K562 (cell line): ENCODE results near the gene CHRND. TPM values are rescaled to one million over a fixed set of nuclear protein-coding genes. Genes with fewer than 3 reads are reported as not detected.

Experiments
- ATAC-seq: fragments of 200-7000 bp; cut with Tn5 transposase; 3 replicates; pipeline ENCODE4 v1.9.1; 2020; ENCODE audit warnings: moderate library complexity
- BruUV-seq: library from RNA; stranded (reverse); fragments of 400-500 nt; replicated peaks from 2 replicates; lab custom pipeline; 2021; lab: Mats Ljungman, UMichigan
- CTCF ChIA-PET: fragments of 300-600 bp; formaldehyde crosslinking; extraction: SDS; loops from one replicate; lab custom pipeline; 2021; ENCODE audit warnings: low intra/inter-chr PET ratio; lab: Yijun Ruan, JAX
- POLR2A ChIA-PET: fragments of 300-600, 350-650 bp; sonication (Branson Sonifier 250); formaldehyde crosslinking; extraction: SDS; loops from one replicate; lab custom pipeline; 2021; ENCODE audit warnings: antibody characterized with exemption, inconsistent platforms; lab: Yijun Ruan, JAX
- DNase-seq, 4 experiments: peaks; one replicate each; pipeline versions ENCODE4 v3.0.0 to v3.0.0-alpha.2; 2011 to 2018; ENCODE audit warnings: low spot score in 3 of 4, mixed read lengths in 3 of 4; ENCODE audit errors: extremely low read depth in 1 of 4
- FAIRE-seq: peaks from 2 replicates; lab custom pipeline; 2011; peaks lifted over from hg19 to GRCh38; lab: Jason Lieb, UNC
- H2AFZ ChIP-seq: 2 replicates; pipeline ENCODE4 v1.6.0; 2011; ENCODE audit warnings: low read depth, low read length, control low read depth, inconsistent platforms
- H3K27ac ChIP-seq: fragments of 200-600 bp; 3 replicates; pipeline ENCODE4 v1.8.0; 2011; ENCODE audit warnings: low read depth, mild to moderate bottlenecking, control low read depth, inconsistent platforms, low read length, moderate library complexity, mixed read lengths; ENCODE audit errors: extremely low read depth
- H3K27me3 ChIP-seq, 2 experiments: fragments of 300-600 bp in 1 of 2; 2 replicates in 1 of 2; 3 replicates in 1 of 2; pipeline versions ENCODE4 v1.6.0 to v1.8.0; 2011; ENCODE audit warnings: inconsistent platforms in 2 of 2, low read length in 2 of 2, mild to moderate bottlenecking in 1 of 2, mixed read lengths in 1 of 2, moderate library complexity in 1 of 2; ENCODE audit not compliant: control insufficient read depth in 2 of 2, insufficient read depth in 2 of 2
- H3K36me3 ChIP-seq: fragments of 300-600 bp; 3 replicates; pipeline ENCODE4 v1.8.0; 2011; ENCODE audit warnings: mild to moderate bottlenecking, low read length, inconsistent platforms; ENCODE audit not compliant: control insufficient read depth, insufficient read depth
- H3K4me1 ChIP-seq, 2 experiments: fragments of 200-600 bp in 1 of 2; replicated peaks in 1 of 2; 2 replicates in 1 of 2; 3 replicates in 1 of 2; pipeline versions ENCODE4 v1.5.1 to v1.8.0; 2011; ENCODE audit warnings: inconsistent platforms in 2 of 2, low read length in 2 of 2, mild to moderate bottlenecking in 1 of 2, mixed read lengths in 1 of 2, moderate library complexity in 1 of 2; ENCODE audit not compliant: control insufficient read depth in 2 of 2, insufficient read depth in 2 of 2
- H3K4me2 ChIP-seq: 2 replicates; pipeline ENCODE4 v1.6.1; 2011; ENCODE audit warnings: low read length, control low read depth, inconsistent platforms, mixed read lengths; ENCODE audit not compliant: insufficient read depth
- H3K4me3 ChIP-seq: fragments of 200-600 bp; sonication (generic), shearing (Covaris generic); 2 replicates; pipeline ENCODE4 v1.5.1; 2016; ENCODE audit warnings: control low read depth, inconsistent platforms
- H3K79me2 ChIP-seq: fragments of 200-600 bp; 3 replicates; pipeline ENCODE4 v1.8.0; 2011; ENCODE audit warnings: low read length, inconsistent platforms; ENCODE audit not compliant: control insufficient read depth, insufficient read depth
- H3K9ac ChIP-seq, 2 experiments: 2 replicates each; pipeline versions ENCODE4 v1.6.0 to v1.6.1; 2011; ENCODE audit warnings: low read depth in 2 of 2, low read length in 2 of 2, control low read depth in 1 of 2, inconsistent platforms in 1 of 2, mild to moderate bottlenecking in 1 of 2, mixed read lengths in 1 of 2; ENCODE audit not compliant: insufficient read depth in 1 of 2
- H3K9me1 ChIP-seq: one replicate; pipeline ENCODE4 v1.6.0; 2011; ENCODE audit warnings: inconsistent platforms, mild to moderate bottlenecking, low read length, moderate library complexity; ENCODE audit not compliant: control insufficient read depth, insufficient read depth
- H3K9me3 ChIP-seq: replicated peaks from 2 replicates; pipeline ENCODE4 v1.5.1; 2011; ENCODE audit warnings: low read depth, low read length, inconsistent platforms; ENCODE audit not compliant: control insufficient read depth, insufficient read depth
- H4K20me1 ChIP-seq: replicated peaks from 2 replicates; pipeline ENCODE4 v1.6.1; 2011; ENCODE audit warnings: low read length, inconsistent platforms, mixed read lengths; ENCODE audit not compliant: control insufficient read depth, insufficient read depth
- CHD4 ChIP-seq: fragments of 200-600 bp; sonication (generic); IDR thresholded peaks from 3 replicates; pipeline ENCODE4 v1.6.1; 2012; ENCODE audit warnings: low read depth, mild to moderate bottlenecking, mixed read lengths, low read length, inconsistent platforms; ENCODE audit not compliant: insufficient read depth, insufficient replicate concordance, poor library complexity, severe bottlenecking
- CTBP1 ChIP-seq: fragments of 450-650 bp; IDR thresholded peaks from 2 replicates; pipeline ENCODE4 v1.6.1; 2016; ENCODE audit warnings: borderline replicate concordance
- CXXC5 ChIP-seq: fragments of 250-450 bp; sonication (Bioruptor Pico); IDR thresholded peaks from 2 replicates; pipeline ENCODE4 v1.8.0; 2022; ENCODE audit warnings: inconsistent platforms, mild to moderate bottlenecking, moderate library complexity
- MYC ChIP-seq, 2 experiments: fragments of 250-450 bp in 1 of 2; sonication (Bioruptor Pico) in 1 of 2; IDR thresholded peaks; 2 replicates each; pipeline versions ENCODE4 v1.5.1 to v1.6.1; 2012 to 2021; ENCODE audit warnings: low read depth in 2 of 2, borderline replicate concordance in 1 of 2, improper control_type of control experiment in 1 of 2, low read length in 1 of 2, mild to moderate bottlenecking in 1 of 2, moderate library complexity in 1 of 2
- POLR2G ChIP-seq: fragments of 200-400 bp; formaldehyde crosslinking; IDR thresholded peaks from 2 replicates; pipeline ENCODE4 v1.6.1; 2017; ENCODE audit warnings: low read depth, mild to moderate bottlenecking, antibody characterized with exemption, low read length, moderate library complexity
- RBFOX2 ChIP-seq: fragments of 200-400 bp; formaldehyde crosslinking; IDR thresholded peaks from 2 replicates; pipeline ENCODE4 v1.6.1; 2017; ENCODE audit warnings: low read depth, mild to moderate bottlenecking, low read length, moderate library complexity
- WGBS: fragments of 100-300 bp; shearing (Covaris generic); methylation state at CpG from one replicate; pipeline ENCODE4 v1.1.6; 2016; ENCODE audit warnings: low coverage, mixed read lengths; ENCODE audit not compliant: insufficient coverage; ENCODE audit errors: missing lambda C conversion rate; 5-methylcytosine and 5-hydroxymethylcytosine counted together
- in situ Hi-C: fragments of 300-500 bp; cut with MboI; formaldehyde crosslinking; loops from 4 replicates; pipeline ENCODE4 v1.15.0; 2018; ENCODE audit warnings: inconsistent platforms, mixed read lengths
- intact Hi-C: fragments of 100-400 bp; cut with micrococcal nuclease; formaldehyde crosslinking; loops from 2 replicates; pipeline ENCODE4 v1.14.2; 2022
- polyA plus RNA-seq, 8 experiments: library from polyadenylated mRNA; depleted of rRNA in 4 of 8; stranded (reverse) in 5 of 8; unstranded in 3 of 8; fragments of >200 nt; fragmentation: Nextera tagmentation in 2 of 8; fragmentation: Illumina TruSeq in 1 of 8; extraction: Ambion mirVana in 2 of 8; extraction: Trizol in 1 of 8; gene quantifications; 2 replicates each; pipeline versions ENCODE4 v1.2.1 to v1.2.3, GENCODE V29; 2011 to 2014; ENCODE audit warnings: inconsistent platforms in 1 of 8, missing spikeins in 1 of 8
- total RNA-seq, 7 experiments: library from RNA; depleted of rRNA in 6 of 7; stranded (reverse); fragments of >200 nt in 6 of 7; fragmentation: Illumina TruSeq in 2 of 7; extraction: Trizol in 2 of 7; gene quantifications; 2 replicates each; pipeline versions ENCODE4 v1.2.1 to v1.2.3, GENCODE V29; 2011 to 2021; ENCODE audit warnings: low replicate concordance in 1 of 7

Gene CHRND
- total and polyA plus RNA-seq, 9 of the 15 experiments (the other 6 are each of a cell fraction or from before 2014, with no cell fraction given), result not detected

- Histone ChIP-seq H3K79me2 (peaks cover 23% of the 10 kb centered on the region; the same call in 2 of the 3 replicates), H2AFZ (no peak overlapping the region), H3K9me1 (no peaks in the 10 kb centered on the region), H3K36me3 (peaks cover 15% of the 10 kb centered on the region; the same call in 2 of the 3 replicates), H3K4me2 (no peak overlapping the region), H4K20me1 (no peaks in the 10 kb centered on the region), H3K27me3 (no peaks in the 10 kb centered on the region), H3K9me3 (no peaks in the 10 kb centered on the region), H3K4me1 (peaks cover 0 to 23% of the 10 kb centered on the region in 2 experiments; a peak in 3 of 5 replicates), H3K27ac (no peak overlapping the region), H3K9ac (no peak overlapping the region; a peak in 1 of 4 replicates), H3K4me3 (no peak overlapping the region)
- CTCF ChIA-PET, result no interaction called here
- in situ Hi-C loops (no loop called here), intact Hi-C loops (no loop called here)
- POLR2A ChIA-PET, result interaction anchor here (0.7 to 2.2 kb wide), 3 partner anchors 14 to 345 kb away, joined by 3 to 5 read pairs (median 3); no protein-coding TSS in a partner anchor
- no peak for DNase-seq
- WGBS, result 70% methylated on average over 7 of the region's 17 CpGs
- BruUV-seq, result no TSS peak
- TF ChIP-seq RBFOX2, result 0 out of 2 replicates have a peak, but pooled peaks have one; percentile 19
- no peak for TF ChIP-seq CTBP1
- TF ChIP-seq MYC (IDR thresholded peaks at IDR 0.05; ENCODE audit: low read depth, low read length), result no peak
- no peak for TF ChIP-seq MYC (CRISPR knock-in tag; IDR thresholded peaks at IDR 0.05; ENCODE audit: borderline replicate concordance, low read depth)
- no peak for TF ChIP-seq CXXC5 (CRISPR knock-in tag)
- TF ChIP-seq POLR2G, result peak; percentile 43
- TF ChIP-seq CHD4, result no peak
- FAIRE-seq, result no peak
- ATAC-seq, result no peak
Measured at GRCh38 chr2:232545511-232546375, 19.8 kb downstream of the CHRND start.
